NB4 (cell line): ENCODE measurements around the gene TACC2.

Source experiments
- CTCF ChIP-seq: IDR thresholded peaks from one replicate; pipeline ENCODE4 v1.5.1; 2012; ENCODE audit warnings: low read depth, low read length
- MYC ChIP-seq: IDR thresholded peaks from 2 replicates; pipeline ENCODE4 v1.6.1; 2011; ENCODE audit warnings: low read depth, low read length
- POLR2A ChIP-seq: IDR thresholded peaks from 2 replicates; pipeline ENCODE4 v1.6.1; 2011; ENCODE audit warnings: mild to moderate bottlenecking; ENCODE audit not compliant: insufficient read length; ENCODE audit errors: extremely low read depth

GRCh38 chr10:122086416-122087240 lies 97.7 kb downstream of the TACC2 start:
- TF ChIP-seq CTCF (no peak), POLR2A (no peak), MYC (no peak)
